ENCODE measurements around the gene TNIP1. TPM values are rescaled to one million over a fixed set of nuclear protein-coding genes. Genes with fewer than 3 reads are reported as not detected.

TNIP1 gene
- polyA plus RNA-seq, 10 donors, result 63.8 to 102 (median 81.3) TPM

GRCh38 chr5:151042453-151043093 is 38.3 kb downstream of the TNIP1 start:
- DNase-seq, result no peak

GRCh38 chr5:151041577-151042268 is 39.1 kb downstream of the TNIP1 start:
- no peak for DNase-seq

- DNase-seq, result no peak
These were observed 40.6 kb downstream of the TNIP1 start for GRCh38 chr5:151040211-151040747.

GRCh38 chr5:151039665-151040064 is 41.2 kb downstream of the TNIP1 start:
- DNase-seq, result no peak

DNA sequence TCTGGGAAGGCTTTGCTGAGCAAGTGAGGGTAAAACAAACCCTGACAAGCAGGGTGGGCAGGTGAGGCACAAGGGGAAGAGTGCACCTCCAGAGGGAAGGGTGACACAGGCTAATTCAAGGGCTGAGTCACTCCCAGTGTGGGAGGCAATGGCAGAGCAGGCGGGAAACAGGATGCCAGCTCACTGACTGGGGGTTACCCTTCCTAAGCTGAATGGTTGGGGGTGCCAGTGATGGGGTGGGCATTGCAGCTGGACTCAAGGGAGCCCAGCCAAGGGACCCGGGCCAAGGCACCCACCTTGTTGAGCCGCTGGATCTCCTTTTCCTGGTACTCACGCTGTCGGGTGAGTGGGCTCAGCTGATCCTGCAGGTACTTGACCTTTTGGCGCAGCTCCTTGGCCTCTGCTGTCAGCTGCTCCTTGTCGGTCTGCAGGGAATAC is 42.0 kb downstream of the TNIP1 start:
- no peak for DNase-seq

- no peak for DNase-seq
These were observed 42.5 kb downstream of the TNIP1 start for GRCh38 chr5:151038412-151038745.

DNA sequence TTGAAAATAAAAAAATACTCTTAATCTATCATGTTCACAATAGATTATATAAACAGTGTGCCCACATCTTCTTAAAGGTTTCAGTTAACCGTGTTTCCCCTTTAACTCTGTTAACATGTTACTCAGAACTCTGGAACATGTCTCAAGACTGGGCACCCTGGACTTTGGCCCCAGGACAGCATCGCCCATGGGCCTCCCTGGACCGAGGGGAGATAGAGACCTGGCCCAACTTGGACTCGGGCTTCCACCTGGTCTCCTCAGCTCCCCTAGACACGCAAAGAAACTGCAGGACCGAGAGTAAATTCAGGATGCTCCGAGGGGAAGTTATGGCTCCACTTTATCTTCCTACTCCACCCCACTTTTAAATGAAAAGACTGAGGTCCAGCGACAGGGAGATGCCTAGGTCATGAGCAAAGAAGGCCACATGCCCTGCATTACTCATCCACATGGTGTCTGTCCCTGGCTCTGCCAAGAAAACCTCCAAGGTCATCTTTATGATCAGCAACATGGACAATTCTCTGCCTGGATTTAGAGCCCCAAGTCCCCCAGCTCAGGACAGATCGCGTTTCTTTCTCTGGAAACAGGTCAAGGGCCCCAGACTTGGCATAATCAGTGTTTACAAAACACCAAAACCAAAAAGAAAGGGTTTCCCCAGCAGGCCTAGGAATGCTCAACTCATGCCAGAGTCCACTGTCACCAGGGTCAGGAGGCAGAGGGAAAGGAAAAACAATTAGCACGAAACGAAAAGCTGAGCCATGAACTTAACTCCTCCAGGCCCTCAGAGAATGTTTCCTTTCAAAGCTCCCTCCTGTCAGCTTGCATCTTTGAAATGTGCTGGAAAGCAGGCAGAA is 43.0 kb downstream of the TNIP1 start:
- peak in 2 of 3 donors; percentile 67 to 79 for DNase-seq

DNA sequence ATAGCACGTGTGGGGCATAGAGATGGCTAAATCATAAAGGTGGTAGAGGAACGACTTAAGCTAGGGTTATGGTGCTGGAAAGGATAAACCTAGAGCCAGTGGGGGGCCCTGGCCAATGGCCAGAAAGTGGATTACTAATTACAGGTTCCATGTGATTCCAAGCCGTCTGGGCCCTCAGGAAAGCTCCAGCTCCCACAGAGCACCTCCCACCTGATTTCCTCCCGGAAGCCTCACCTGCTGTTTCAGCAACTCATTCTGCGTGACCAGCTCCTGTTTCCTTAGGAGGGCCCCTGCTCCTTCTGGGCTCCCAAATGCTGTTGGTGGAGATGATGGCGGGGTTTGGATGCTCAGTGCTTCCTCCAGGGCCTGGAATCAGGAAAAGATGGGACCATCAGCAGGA is 44.3 kb downstream of the TNIP1 start:
- DNase-seq, result no peak

GRCh38 chr5:151034422-151035379 is 46.1 kb downstream of the TNIP1 start:
- DNase-seq, result no peak

DNA sequence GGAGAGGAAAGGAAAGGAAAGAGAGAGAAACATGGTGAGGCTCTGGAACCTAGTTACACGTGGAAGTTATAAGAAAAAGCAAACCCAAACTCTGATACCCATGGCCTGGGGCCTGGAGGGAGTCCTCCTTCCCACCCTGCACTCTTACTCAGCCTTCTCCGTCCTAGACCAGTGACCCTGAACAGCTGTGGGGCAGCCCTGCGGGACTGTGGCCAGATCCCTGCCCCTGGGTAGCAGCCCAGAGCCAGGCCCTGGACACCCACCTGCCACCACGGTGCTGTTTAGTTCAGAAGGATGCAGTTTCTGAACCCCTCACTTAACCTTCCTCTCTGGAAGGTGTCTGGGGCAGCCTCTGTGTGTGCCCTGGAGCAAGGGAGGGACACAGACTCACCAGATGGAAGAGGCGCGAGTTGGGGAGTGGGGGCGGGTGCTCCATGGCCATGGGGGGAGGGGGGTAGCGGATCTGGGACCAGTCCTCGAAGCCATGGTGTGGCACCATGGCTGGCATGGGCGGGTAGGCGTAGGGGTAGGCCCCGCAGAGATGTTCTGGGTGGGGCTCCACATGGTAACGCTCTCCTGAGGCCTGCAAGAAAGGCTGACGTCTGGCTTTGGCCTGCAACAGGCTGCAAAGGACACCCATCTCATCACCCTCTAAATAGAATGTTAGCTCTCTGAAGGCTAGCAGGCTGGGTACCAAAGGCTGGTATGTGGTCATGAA is 47.5 kb downstream of the TNIP1 start:
- DNase-seq, result no peak

DNA sequence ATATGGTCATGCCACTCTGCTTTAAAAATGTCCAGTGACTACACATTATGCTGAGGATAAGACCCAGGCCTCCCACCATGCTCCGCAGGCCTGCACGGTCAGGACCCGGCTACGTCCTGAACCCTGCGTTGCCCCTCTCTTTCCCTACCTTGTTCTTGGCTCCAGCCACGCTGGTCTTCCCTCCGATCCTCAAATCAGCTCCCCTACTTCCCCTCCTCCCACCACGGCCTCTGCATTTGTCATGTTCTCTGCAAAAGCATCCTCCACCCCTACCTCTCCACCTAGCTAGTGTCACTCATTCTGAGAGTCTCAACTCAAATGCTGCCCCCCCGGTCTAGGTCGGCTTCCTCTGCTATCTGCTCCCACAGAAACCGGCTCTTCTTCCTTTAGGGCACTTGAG is 49.3 kb downstream of the TNIP1 start:
- no peak for DNase-seq

- DNase-seq, result peak in 2 of 3 donors; percentile 84 to 87
These were observed 50.5 kb downstream of the TNIP1 start for GRCh38 chr5:151030379-151030778.

- DNase-seq, result no peak
These were observed 50.8 kb downstream of the TNIP1 start for GRCh38 chr5:151030056-151030336.

DNA sequence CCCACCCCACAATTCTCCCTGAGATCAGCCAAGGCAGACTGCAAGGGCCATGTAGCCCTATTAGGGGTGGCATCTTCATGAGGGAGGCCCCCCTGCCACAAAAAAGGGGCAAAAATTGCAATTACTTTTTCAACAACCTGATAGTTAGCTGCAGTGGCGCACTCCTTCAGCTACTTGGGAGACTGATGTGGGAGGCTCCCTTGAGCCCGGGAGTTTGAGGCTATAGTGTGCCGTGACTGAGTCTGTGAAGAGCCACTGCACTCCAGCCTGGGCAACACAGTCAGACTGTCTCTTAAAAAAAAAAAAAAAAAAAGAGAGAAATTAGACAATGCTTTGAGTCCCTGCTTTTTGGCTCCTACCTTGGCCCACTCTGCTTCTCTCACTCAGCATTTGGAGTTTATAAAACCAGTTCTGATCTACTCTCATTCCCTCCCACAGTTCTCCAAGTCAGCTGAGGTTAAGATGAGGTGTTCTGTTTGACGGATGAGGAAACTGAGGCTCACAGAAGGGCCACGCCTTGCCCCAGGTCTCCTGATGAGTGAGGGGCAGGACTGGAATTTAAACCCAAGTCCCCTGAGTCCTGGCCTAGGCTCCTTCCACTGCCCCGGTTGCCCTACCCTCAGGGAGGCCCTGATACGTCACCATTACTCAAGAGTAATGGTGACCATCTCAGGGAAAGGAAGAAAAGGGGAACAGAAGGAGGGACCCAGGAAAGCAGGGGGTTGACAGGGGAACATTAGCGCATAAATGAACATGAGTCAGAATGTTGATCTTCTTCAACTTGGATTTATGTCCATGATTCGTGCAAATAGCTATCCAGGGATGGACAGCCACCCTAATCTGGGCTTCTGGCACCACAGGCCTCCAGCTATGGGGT is 51.4 kb downstream of the TNIP1 start:
- DNase-seq, result no peak

DNA sequence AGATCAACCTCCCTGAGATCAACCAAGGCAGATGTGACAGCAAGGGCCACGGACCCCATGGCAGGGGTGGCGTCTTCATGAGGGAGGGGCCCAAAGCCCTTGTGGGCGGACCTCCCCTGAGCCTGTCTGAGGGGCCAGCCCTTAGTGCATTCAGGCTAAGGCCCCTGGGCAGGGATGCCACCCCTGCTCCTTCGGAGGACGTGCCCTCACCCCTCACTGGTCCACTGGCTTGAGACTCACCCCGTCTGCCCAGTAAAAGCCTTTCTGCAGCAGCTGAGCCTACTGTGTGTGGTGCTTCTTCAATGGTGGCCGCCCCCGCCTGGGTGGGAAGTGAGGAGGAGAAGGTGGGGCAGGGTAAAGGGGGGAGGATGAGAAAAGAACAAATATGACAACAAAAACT is 52.1 kb downstream of the TNIP1 start:
- no peak for DNase-seq

DNA sequence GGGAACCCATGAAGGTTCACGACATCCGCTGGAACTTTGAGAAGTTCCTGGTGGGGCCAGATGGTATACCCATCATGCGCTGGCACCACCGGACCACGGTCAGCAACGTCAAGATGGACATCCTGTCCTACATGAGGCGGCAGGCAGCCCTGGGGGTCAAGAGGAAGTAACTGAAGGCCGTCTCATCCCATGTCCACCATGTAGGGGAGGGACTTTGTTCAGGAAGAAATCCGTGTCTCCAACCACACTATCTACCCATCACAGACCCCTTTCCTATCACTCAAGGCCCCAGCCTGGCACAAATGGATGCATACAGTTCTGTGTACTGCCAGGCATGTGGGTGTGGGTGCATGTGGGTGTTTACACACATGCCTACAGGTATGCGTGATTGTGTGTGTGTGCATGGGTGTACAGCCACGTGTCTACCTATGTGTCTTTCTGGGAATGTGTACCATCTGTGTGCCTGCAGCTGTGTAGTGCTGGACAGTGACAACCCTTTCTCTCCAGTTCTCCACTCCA is 52.8 kb downstream of the TNIP1 start:
- no peak for DNase-seq

GRCh38 chr5:151026679-151027078 is 54.2 kb downstream of the TNIP1 start:
- no peak for DNase-seq

DNA sequence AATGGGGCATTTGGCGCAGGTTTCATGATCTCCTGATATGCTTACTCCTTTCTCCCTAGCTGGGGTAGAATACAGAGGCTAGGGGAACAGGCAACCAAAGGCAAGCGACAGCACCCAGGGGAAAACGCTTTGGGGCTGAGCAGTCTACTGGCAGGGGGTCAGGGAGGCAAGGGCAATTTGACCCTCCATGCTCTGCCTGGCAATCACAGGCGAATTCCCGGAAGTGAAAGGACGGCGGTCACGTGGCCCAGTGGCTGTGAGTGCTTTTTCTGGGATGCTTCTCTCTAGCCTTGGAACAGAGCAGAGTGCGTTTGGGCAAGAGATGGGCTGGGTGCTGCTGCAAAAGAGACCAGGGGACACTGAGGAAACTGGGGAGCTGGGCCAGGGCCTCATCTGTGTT is 54.7 kb downstream of the TNIP1 start:
- DNase-seq, result no peak

DNA sequence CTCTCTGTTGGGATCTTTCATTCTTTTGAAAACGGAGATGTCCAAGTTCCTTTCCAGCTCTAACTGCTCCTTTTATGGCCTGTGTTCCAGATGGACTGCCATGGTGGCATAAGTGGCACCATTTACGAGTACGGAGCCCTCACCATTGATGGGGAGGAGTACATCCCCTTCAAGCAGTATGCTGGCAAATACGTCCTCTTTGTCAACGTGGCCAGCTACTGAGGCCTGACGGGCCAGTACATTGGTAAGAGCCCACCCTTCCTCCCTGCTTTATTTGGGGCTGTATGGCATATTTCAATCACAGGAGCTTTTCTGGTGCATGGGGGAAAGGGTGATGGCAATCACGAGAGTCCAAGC is 55.6 kb downstream of the TNIP1 start:
- no peak for DNase-seq
